ENCODE data around the gene MAN1A1. TPM values are rescaled to one million over a fixed set of nuclear protein-coding genes. Genes with fewer than 3 reads are reported as not detected.

The MAN1A1 gene
- total RNA-seq, 1 experiment from 2014 or later: 19.0 TPM

DNA sequence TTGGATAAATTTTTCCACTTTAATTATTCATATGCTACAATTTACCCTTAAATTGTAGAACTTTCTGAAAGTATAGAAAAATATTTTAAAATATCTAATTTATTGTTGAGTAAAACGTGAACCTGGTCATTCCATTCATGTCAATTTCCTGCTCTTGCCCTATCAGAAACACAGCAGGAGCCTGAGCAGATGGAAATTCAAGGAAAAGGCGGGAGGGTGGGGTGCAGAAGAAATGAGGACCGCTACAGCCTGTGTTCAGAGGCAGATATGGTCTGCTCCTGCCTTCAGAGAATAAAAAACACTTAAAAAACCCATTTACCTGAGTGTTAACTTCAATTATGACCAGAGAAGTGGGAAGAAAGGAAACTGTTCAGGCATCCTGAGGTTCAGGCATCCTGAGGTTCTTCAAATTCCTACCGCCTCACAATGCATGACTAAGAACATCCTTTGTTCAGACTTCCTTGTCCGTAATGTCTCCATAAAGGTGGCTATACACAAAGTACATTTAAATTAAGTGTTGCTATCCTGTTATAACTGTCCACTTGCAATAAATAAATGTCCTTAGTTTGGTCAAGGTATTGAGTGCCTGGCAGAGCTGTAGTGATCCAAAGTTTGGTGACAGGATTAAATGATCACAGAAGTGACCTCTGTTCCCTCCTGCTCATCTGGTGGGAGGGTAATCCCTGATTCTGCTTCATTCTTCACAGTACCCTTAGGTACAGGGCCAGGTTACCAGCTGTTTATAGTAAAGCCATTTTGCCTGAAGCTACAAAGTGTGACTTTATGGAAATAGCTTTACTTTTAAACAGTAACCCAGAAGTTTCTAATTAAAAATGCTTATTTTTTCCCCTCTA lies 109.1 kb downstream of the MAN1A1 start:
- no peak for TF ChIP-seq EZH2phosphoT487 (IDR thresholded peaks at IDR 0.05; ENCODE audit: borderline replicate concordance, low read length)
- TF ChIP-seq, protein P1, sequence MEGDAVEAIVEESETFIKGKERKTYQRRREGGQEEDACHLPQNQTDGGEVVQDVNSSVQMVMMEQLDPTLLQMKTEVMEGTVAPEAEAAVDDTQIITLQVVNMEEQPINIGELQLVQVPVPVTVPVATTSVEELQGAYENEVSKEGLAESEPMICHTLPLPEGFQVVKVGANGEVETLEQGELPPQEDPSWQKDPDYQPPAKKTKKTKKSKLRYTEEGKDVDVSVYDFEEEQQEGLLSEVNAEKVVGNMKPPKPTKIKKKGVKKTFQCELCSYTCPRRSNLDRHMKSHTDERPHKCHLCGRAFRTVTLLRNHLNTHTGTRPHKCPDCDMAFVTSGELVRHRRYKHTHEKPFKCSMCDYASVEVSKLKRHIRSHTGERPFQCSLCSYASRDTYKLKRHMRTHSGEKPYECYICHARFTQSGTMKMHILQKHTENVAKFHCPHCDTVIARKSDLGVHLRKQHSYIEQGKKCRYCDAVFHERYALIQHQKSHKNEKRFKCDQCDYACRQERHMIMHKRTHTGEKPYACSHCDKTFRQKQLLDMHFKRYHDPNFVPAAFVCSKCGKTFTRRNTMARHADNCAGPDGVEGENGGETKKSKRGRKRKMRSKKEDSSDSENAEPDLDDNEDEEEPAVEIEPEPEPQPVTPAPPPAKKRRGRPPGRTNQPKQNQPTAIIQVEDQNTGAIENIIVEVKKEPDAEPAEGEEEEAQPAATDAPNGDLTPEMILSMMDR (conservative IDR thresholded peaks at IDR 0.05; ENCODE audit: low read depth, low read length): no peak
- TF ChIP-seq EZH2 (IDR thresholded peaks at IDR 0.05; ENCODE audit: low read length, unreplicated experiment): no peak
- Histone ChIP-seq H3K27ac (ENCODE audit: low read length) (no peak overlapping the region), H3K9me3 (ENCODE audit: low read length) (no peaks in the 10 kb centered on the region), H3K4me2 (ENCODE audit: low read length) (no peak overlapping the region), H3K79me2 (ENCODE audit: low read length) (no peaks in the 10 kb centered on the region), H3K9me2 (replicated peaks; ENCODE audit: low read length) (no peaks in the 10 kb centered on the region), H3K4me3 (ENCODE audit: low read length) (no peak overlapping the region), H3K27me3 (ENCODE audit: low read length) (no peaks in the 10 kb centered on the region), H2AFZ (ENCODE audit: low read length) (no peak overlapping the region), H3K9ac (ENCODE audit: low read length) (no peak overlapping the region), H4K20me1 (ENCODE audit: low read length) (no peaks in the 10 kb centered on the region), H3F3A (ENCODE audit: low read length, unreplicated experiment) (no peaks in the 10 kb centered on the region), H3K4me1 (ENCODE audit: insufficient read depth, low read length) (no peaks in the 10 kb centered on the region), H3K36me3 (ENCODE audit: low read depth, low read length) (no peaks in the 10 kb centered on the region)
- ATAC-seq (no peak), DNase-seq (no peak)
- BruUV-seq (replicated peaks): no TSS peak
- ChIA-PET POLR2A (ENCODE audit: unreplicated experiment) (no interaction called here), CTCF (no interaction called here)
- intact Hi-C loops (cut with micrococcal nuclease): no loop called here

DNA sequence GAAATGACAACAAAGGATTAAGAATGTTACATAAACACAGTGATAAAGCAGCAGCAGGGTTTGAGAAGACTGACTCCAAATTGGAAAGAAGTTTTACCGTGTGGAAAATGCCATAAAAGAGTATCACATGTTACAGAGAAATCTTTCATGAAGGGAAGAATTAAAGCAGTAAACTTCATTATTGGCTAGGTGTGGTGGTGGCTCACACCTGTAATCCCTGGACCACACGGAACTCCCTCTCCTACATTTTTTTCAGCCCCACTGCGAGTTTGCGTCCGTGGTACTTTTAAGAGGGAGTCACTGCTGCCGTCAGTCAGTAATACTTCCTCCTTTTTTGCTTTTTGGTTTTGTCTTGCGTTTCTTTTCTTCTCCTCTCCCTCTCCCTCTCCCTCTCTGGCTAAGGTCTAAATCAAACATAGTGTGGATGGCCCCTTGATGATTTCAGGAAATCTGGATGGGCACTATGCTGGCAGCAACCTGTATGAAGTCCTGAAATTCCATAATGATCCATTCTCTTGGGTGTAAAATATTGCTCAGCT lies 112.3 kb downstream of the MAN1A1 start:
- no peak for ATAC-seq

More for the DNA sequence above, 112.3 kb downstream of the MAN1A1 start:
- H3K27ac ChIP-seq (ENCODE audit: low read length): no peak overlapping the region
- CTCF ChIA-PET: no interaction called here
- no peaks in the 10 kb centered on the region for H3K9me3 ChIP-seq (ENCODE audit: low read length)
- no peaks in the 10 kb centered on the region for H3K4me1 ChIP-seq (ENCODE audit: insufficient read depth, low read length)
- intact Hi-C loops (cut with micrococcal nuclease): no loop called here
- H3F3A ChIP-seq (ENCODE audit: low read length, unreplicated experiment): no peaks in the 10 kb centered on the region
- H4K20me1 ChIP-seq (ENCODE audit: low read length): no peaks in the 10 kb centered on the region
- H3K79me2 ChIP-seq (ENCODE audit: low read length): no peaks in the 10 kb centered on the region
- no peaks in the 10 kb centered on the region for H3K27me3 ChIP-seq (ENCODE audit: low read length)
- no peak for DNase-seq
- POLR2A ChIA-PET (ENCODE audit: unreplicated experiment): no interaction called here
- no peak overlapping the region for H3K9ac ChIP-seq (ENCODE audit: low read length)
- TF ChIP-seq EZH2phosphoT487 (IDR thresholded peaks at IDR 0.05; ENCODE audit: borderline replicate concordance, low read length) (no peak), EZH2 (IDR thresholded peaks at IDR 0.05; ENCODE audit: low read length, unreplicated experiment) (no peak)
- TF ChIP-seq, protein P1 (conservative IDR thresholded peaks at IDR 0.05; ENCODE audit: low read depth, low read length): no peak
- no peak overlapping the region for H3K4me2 ChIP-seq (ENCODE audit: low read length)
- no peaks in the 10 kb centered on the region for H3K9me2 ChIP-seq (replicated peaks; ENCODE audit: low read length)
- H3K36me3 ChIP-seq (ENCODE audit: low read depth, low read length): no peaks in the 10 kb centered on the region
- BruUV-seq (replicated peaks): no TSS peak
- H3K4me3 ChIP-seq (ENCODE audit: low read length): no peak overlapping the region
- H2AFZ ChIP-seq (ENCODE audit: low read length): no peak overlapping the region

Data from PC-3 (cell line).